ENCODE results near the gene GFAP. TPM values are rescaled to one million over a fixed set of nuclear protein-coding genes. Genes with fewer than 3 reads are reported as not detected.
"Not testable (repeated sequence)": the region's sequence is repeated elsewhere in the genome, so short reads cannot be mapped to it uniquely, and the experiment has no call there.

The GFAP gene
- polyA plus RNA-seq (2013, experiment 1 of 2; ENCODE audit: insufficient read length), result 0.46 TPM
- polyA plus RNA-seq (2013, experiment 2 of 2; ENCODE audit: insufficient read length), result 6.2 TPM

DNA sequence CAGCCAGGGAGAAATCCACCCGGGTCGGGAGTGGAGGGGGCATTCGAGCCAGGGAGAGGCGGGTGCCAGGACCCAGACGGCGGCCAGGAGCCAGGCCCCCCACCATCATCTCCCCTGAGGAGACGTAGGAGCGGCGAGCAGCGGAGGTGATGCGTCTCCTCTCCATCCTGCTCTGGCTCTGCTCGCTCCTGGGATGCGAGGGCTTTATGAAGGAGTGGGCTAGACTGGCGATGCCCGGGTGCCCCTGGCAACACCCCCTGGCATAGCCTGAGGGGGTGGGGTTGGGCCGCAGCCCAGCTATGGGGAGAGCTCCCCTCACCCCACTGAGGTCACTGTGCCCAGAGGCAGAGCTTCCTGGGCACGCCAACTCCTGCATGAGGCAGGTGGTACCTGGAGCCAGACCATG, at the start of gene GFAP:
GFAP (minus strand) TSS at position 180 of the 406 bp plus-strand sequence; CDS start at position 166, 14 bp downstream.
- no peak for DNase-seq

DNA sequence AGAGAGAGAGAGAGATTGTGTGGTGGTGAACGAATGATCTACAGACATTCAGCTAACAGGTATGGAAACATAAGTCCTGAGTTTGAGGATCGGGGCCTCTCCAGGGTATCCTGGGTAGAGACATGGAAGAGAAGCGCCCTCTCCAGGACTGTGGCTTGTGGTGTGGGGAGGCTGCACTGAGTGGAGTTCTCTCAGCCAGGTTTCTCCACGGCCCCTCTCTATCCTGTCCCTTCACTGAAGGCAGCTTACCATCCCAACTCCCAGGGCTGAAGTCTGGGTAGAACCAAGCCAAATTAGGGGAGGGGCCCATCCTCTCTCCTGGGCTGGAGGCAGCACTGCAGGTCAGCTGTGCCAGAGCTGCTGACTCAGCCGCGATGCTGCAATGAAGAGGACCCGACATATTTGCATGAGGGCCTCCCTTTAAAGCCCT, 46.6 kb upstream of the GFAP start:
- no peak for DNase-seq

DNA sequence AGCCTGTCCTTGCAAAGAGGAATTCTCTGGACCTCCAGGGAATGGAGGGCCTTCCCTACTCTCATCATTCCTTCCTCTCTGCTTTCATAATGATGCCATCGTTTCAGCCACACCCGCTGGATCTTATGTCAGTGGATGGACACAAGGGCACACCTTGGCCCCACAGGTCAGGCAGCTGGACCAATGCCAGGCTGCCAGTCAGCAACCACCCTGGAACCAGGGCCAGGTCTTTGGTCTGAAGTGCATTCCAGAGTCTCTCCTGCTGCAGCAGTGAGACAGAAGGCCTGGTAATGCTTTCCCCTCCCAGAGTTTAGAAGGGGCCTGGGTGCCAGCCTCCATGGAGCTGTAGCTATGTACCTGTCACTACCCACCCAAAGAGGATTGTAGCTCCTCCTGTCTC, 45.4 kb upstream of the GFAP start:
- DNase-seq, result no peak

DNA sequence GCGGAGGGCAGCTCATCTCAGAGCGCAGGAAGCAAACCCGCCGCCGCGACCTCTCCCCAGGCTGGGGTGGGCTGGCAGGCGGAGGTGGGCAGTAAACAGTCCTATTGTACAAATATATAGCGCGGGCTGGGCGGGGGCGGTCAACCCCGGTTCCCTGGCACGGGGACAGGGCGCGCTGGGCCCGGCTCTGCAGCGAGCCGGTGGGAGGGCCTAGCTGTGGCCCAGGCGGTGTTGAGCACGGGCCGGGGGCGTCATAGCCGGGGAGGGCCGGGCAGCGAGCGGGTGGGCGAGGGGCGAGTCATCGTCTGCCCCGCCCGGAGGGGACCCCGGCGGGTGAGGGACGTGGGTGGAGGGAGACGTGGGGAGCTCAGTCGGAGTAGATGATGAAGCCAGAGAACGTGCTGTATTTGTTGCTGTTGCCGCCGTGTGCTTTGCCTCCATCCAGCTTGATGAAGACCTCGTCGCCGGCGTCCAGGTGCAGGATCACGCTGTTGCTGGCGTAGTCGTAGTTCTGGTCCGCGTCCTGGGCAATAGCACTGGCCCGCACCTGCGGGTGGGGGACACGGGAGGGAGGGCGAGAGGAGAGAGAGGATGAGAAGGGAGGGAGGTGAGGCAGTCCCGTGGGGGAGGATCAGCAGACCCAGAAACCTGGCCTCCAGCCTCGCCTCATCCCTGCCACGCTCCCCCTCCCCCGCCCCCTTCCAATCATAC, 44.7 kb upstream of the GFAP start:
- no peak for DNase-seq

DNA sequence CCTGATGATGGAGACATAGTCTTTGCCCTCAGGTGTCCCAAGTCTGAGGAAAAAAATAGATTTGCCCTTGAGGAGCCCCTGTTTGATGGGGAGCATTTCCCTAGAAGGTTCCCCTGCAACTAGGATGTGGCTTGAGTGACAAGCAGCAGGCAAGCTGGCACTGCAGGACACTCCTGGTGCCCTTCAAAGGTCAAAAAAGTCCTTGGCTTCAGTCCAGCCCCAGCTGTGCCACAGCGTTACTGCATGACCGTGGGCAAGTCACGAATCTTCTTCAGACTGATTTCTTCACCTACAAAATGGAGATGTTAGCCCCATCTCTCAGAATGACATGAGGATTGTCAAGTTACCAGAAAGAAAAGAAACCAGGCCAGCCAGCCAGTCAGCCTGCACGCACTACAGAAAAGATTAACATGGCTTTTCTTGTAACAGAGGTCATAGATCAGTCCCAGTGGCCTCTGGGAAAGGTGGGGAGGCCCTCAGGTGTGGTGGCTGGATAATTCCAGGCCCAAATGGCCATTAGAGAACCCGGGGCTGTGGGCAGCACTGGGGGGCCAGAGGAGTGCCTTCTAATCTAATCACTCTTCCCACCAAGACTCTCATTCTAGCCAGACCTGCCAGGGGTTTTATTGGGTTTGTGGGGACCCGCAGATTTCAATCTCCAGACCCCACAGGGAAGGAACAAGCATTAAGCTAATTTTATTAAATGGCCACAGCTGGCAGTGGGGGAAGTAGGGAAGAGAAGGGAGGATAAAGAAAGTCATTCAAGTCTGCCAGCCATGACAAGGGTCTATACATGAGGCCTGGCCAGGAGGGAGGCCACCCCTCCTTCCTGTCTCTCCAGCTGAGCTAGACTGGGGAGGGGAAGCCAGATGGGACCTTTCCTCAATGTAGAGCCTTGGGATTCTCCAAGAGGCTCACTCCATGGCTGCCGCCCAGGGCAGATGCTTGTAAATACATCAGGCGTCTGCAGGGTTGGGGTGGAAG, 42.0 kb upstream of the GFAP start:
- no peak for DNase-seq

DNA sequence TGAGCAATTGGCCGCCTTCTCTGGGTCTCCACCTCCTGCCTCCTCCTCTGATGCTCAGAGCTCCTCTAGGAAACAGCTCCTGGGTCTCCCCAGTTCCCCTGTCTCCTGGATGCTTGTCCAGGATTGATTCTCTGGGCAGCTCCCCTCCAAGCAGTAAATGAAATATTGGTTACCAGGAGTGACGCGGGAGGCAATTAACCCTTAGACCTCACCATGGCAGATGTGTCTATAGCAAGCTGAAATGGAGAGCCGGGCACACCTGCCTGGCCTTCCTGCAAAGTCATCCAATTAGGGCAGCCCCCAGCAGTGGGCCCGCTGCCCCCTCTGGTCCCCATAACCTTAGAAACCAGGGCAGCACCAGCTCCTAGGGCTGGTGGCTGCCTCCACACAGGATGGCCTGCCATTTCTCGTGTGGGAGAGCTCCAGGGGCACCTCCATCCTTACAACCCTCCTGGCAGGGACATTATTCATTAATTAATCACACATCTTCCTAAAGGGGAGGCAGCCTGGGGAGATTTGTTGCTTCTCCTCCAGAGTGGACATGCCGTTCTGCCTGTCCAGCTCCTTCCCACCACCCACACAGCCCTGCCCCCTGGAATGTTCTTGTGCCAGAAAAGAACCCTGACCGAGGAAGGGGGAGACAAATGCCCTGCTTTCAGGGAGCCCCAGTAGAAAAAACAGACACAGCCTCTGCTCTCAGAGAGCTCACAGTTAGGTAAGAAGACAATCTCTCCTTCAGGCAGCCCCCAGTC, 40.5 kb upstream of the GFAP start:
- no peak for DNase-seq

DNA sequence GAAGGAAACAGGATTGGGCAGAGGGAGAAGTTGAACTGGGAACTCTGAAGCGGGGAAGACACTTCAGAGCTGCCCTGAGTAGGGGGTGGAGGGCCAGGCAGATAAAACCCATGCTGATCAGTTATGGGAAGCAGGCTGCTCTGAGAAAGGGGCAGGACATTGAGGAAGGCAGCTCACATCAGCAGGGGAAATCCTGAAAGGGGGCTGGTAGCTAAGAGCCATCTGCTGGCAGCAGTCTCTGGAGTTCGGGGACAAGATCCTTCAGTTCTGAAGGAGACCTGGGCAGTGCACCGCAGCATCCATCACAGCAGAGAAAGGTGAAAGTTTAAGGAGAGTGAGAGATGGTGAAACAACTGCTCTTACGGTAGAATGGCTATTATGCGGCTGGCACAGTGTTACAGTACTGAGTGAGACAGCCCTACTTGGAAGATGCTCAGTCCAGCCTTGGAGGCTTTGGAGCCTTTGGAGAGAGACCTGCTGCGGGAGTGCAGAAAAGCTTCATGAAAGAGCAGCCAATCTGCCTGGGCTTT, 37.7 kb upstream of the GFAP start:
- no peak for DNase-seq

DNA sequence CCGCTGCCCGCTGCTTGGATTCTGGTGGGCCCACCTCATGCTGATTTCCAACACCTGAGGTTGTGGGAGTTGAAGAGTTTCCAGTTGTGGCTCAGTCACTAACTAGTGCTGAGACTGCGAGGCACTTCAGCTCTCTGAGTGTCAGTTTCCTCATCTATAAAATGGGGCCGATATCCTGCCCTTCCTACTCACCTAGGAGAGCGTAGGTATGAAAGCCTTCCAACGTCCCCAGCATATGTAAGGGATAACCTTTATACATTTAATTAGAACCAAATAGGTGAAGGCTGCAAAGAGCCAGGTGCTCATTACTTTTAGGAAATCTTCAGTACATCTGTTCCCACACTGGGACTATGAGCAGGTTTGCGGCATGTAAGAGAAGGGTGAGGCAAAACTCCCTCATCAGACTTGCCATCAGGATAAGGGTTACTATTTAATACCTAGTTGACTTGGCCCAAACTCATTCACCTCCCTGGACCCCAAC, 33.1 kb upstream of the GFAP start:
- no peak for DNase-seq

DNA sequence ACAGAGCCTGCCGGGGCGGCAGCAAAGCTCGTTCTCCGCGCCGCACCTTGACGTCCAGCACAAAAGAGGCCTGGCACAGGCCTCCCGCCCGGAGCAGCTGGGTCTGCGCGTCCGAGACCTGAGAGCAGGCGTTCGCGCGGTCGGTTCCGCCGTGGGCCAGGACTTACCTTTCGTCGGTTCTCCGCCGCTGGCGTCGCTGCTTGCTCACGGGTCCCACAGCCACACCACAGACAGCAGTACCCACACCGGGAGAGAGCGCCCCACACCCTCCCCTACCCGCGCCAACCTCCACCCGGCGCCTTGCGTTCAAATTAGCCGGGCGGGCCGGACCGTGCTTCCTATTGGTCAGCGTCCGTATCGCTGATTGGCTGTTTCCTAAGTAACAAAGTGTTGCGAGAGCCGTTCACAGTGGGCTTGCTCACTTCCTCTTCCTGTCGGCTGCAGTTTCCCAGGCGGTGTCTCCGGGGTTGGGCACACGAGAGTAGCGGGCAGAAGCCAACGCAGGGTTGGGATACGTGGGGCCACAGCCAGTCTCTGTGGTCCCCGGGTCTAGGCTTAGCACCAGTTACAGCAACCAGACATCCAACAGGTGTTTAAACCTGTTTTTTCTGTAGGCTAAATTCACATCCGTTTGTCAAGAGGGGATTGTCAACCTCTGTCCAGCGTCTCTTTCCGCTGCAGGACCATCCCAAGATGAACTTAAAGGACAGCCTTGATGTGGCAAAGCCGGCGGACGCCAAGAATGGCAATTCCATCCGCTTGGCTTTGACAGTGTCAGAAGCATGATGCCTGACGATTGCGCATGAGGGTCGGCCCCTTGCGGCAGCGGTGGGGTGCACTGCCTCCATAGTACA, 32.4 kb upstream of the GFAP start, which contains the start of gene KIF18B:
KIF18B (minus strand) TSS at position 313 of the 854 bp plus-strand sequence. CDS start 11,429 bp downstream, outside the sequence.
- DNase-seq, result peak; percentile 95

DNA sequence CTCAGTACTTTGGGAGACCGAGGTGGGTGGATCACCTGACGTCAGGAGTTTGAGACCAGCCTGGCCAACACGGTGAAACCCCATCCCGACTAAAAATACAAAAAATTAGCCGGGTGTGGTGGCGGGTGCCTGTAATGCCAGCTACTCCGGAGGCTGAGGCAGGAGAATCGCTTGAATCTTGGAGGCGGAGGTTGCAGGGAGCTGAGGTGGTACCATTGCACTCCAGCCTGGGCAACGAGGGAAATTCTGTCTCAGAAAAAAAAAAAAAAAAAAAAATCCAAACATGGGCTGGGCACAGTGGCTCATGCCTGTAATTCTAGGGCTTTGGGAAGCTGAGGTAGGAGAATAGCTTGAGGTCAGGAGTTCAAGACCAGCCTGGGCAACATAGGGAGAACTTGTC, 30.4 kb upstream of the GFAP start:
- DNase-seq, result not testable (repeated sequence)

DNA sequence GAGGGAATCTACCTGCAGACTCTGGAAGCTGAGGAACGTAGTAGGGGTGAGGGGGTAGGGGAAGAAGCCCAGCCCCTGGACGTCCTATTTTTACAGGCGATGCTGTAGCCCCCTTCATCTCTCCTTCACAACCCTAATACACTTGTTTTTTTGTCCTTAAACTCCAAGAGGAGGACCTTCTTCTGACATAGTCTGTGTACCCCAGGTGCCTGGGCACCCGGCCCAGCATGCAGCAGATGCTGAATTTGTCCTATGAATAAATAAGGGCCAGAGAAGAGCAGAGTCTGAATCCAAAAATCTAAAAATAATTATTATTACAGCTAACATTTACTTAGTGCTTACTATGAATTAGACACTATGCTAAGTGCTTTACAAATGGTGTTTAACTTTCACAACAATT, 27.2 kb upstream of the GFAP start:
- no peak for DNase-seq

DNA sequence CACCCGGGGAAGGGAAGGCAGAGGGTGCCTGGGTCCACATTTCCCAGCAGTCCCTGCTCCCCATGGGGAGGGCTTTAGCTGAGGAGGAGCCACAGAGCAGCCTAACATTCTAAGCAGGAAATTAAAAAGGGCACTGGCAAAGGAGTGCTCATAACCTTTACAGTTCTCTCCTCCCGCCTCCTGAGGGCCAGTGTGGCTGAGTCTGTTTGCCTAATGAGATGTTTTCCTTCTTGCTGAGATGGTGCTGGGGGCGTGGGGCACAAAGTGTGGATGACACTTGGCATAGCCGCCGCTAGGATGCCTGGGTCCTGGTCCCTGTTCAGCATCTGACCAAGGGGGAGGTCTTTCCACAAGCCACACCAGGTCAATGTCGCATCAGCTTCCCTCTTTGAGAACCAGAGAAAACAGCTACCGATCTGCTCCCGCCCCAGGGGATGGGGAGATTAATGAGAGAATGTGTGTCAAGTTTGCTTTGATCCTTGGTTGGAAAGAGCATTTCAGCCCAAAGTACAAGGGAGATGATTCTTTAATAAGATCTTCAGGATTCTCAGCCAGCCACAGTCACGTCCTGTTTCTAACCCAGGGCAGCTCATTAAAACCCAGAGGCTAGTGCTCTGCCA, 26.5 kb upstream of the GFAP start:
- DNase-seq, result no peak

DNA sequence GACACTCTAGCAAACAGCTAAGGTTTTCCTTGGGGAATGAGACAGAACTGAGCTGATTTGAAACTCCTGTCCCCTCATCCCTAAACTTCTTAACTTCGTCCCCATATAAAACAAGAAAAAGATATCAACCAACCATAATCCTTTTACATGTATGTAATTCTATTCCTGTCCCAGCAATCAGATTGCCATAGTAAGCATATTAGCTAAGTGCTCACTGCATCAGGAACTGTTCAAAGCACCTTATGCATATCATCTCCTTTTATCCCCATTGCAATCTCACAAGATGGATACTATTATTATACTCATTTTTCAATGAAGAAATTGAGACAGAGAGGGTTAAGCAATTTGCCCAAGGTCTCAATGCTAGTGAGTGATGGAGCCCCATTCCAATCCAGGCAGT, 25.5 kb upstream of the GFAP start:
- no peak for DNase-seq

DNA sequence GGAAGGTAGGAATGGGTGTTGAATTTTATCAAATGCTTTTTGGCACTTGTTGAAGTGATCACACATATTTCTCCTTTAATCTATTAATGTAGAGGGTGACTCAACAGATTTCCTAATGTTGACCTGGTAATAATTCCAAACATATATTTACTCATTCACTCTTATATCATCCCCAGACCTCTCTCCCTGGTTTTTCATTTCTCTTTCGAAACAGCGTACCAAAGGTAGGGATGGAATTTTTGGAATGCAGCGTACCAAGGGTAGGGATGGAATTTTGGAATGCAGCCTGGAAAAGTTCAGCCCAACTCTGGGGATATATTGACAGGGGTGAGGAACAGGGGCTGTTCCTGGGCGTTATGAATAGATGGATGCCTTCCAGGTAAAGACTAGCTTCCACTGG, 25.0 kb upstream of the GFAP start:
- DNase-seq, result peak; percentile 43

DNA sequence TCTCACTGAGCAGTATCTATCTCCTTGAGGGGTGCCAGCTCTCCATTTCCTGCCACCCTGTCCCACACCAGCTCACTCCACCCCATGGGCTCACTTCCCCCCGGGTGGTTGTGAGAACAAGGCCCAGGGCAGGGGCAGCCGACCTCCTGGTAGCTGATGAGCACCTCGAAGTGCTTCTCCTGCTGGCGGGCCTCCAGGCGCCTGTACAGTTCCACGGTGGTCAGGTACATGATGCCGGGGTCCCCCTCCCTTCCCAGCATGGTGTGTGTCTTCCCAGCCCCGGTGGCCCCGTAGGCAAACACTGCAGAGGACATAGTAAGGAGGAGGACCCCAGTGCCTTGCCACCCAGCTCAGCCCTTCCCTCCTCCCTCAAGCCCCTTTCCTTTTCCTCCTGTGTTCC, 19.8 kb upstream of the GFAP start:
- no peak for DNase-seq

DNA sequence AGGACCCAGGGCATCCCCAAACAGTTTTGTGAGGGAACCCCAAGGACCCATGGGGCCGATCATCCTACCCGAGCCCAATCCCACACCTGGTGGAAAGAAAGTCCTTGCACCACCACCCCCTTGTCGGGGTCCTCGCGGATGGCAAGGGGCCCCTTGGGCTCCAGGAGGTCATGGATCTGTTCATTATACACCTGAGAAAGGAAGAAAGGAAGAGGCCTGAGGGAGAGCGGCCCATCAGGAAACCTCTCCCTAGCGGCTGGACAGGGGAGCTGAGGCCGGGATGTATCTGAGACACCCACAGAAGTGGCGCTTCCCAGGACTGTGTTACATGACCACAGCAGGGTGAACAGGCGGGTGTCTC, 19.4 kb upstream of the GFAP start:
- DNase-seq, result no peak

DNA sequence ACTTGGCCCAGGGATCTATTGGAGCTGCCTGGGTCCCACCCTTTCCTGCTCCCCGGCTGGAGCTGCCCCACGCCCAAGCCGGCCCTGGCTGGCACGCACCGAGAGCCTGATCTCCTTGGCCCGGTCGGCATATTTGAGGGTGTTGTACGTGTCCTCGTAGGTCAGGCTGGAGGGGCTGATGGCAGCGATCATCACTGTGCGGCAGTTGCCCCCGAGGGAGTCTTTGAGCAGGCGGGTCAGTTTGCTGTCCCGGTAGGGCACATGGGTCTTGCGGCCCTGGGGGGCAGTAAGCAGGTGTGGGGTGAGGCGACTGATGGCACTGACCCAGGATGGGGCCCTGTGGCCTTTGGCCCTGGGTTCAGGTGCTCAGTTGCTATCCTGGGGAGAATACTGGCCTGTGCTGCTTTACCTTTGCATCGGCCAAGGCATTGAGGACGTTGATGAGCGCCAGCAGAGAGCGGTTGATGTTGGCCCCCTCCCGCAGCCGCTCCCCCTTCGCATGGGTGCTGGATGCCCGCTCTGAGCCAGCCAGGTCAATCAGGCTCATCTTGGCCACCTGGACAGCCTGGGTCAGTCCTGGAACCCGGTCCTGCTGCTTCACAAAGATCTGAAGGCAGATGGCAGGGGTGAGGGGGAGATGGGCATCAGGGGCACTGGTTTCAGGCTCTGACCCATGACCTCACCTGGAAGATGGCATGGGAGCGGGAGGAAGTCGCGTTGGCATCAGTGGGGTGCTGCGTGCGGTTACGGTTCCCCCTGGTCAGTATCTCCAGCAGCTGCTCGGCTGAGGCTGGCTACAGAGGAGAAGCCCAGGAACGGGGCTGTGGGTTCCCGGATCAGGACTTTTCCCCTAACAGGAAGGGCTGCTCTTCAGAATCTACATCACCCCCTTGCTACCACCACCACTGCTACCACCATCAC, 18.8 kb upstream of the GFAP start:
- no peak for DNase-seq

DNA sequence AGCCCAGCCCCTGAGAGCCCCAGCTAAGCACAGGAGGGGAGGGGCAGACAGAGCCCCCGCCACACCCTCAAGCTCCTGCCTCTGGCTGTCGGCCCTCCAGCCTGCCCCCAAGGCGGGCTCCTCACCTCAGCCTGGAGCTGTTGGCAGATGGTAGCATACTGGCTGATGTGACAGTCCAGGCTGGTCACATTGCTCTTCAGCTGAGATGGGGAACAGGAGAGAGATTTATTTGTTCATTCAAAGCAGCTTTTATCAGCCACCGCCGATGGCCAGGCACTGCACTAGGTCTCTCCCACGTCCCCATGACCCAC, 17.4 kb upstream of the GFAP start:
- no peak for DNase-seq

DNA sequence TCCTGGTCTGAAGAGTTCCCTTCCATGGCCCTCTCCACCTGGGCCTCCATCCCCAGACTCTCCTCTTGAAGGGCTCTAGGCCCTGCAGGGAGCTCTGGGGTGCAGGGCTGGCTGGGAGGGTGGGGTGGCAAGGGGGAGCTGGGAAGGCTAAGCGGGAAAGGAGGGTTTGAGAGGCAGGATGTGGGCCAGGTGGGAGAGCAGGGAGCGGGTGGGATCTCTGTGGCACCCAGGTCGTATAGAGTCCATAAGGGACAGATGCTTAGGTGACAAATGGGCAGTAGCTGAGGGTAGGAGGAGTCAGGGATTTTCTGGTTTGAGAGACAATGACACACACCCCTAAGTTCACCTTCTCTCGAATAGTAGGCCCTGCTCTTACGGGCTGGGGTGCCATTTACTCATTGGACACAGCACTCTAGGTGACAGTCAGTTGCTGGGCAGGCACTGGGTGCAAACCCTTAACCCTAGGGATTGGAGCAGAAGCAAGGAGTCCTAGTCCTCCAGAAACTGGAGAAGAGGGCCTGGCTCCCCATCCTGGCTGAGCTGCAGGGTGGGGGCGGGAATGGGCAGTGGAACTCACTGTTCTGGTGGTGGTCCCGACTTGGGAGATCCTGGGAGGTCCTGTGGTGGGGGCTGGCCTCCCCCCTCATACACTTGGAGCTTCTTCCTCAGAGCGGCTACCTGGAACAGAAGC, 16.9 kb upstream of the GFAP start:
- no peak for DNase-seq

Data from fibroblast of skin of scalp (primary cell).